Pancreas (tissue), 10 donors: ENCODE measurements around the gene E2F8. TPM values are rescaled to one million over a fixed set of nuclear protein-coding genes. Genes with fewer than 3 reads are reported as not detected.

Source experiments
- ATAC-seq, 4 donors: fragments of 200-7000 bp; cut with Tn5 transposase; one replicate each; pipeline versions ENCODE4 v1.8.0 to v1.9.1; 2020; ENCODE audit warnings: mild to moderate bottlenecking in 4 of 4, moderate library complexity in 4 of 4
- DNase-seq, 6 donors: peaks; one replicate each; pipeline ENCODE4 v3.0.0-alpha.2; 2020
- FAIRE-seq: peaks from 2 replicates; lab custom pipeline; 2012; peaks lifted over from hg19 to GRCh38; lab: Jason Lieb, UNC
- H3K27ac ChIP-seq, 4 donors: fragments of 200-600 bp; sonication (generic); 1 replicate in 3 of 4; 2 replicates in 1 of 4; pipeline versions ENCODE4 v1.5.0 to v1.8.0; 2020
- H3K27me3 ChIP-seq, 4 donors: fragments of 200-600 bp; one replicate each; pipeline ENCODE4 v1.8.0; 2021
- H3K36me3 ChIP-seq, 3 donors: fragments of 200-600 bp; sonication (generic) in 1 of 3; one replicate each; pipeline versions ENCODE4 v1.5.0 to v1.8.0; 2020 to 2021
- H3K4me1 ChIP-seq, 3 donors: fragments of 200-600 bp; one replicate each; pipeline ENCODE4 v1.8.0; 2021
- H3K4me3 ChIP-seq, 4 donors: fragments of 200-600 bp; sonication (generic) in 2 of 4; one replicate each; pipeline versions ENCODE4 v1.5.0 to v1.8.0; 2020 to 2021
- H3K9me3 ChIP-seq, 4 donors: fragments of 200-600 bp; one replicate each; pipeline ENCODE4 v1.8.0; 2021
- CTCF ChIP-seq, 4 donors: fragments of 200-600 bp; sonication (generic) in 3 of 4; IDR thresholded peaks; one replicate each; pipeline versions ENCODE4 v1.5.0 to v1.8.0; 2021; ENCODE audit warnings: antibody characterized with exemption in 4 of 4
- WGBS, 2 donors: extraction: QIAGEN DNeasy Blood & Tissue Kit; methylation state at CpG; one replicate each; pipeline ENCODE4 v1.1.7; 2013; 5-methylcytosine and 5-hydroxymethylcytosine counted together
- intact Hi-C, 3 donors: fragments of 100-400 bp; cut with DNase I; formaldehyde crosslinking; loops; one replicate each; pipeline versions ENCODE4 v1.11.1 to v1.14.2; 2022
- polyA plus RNA-seq, 2 donors: library from polyadenylated mRNA; stranded (reverse); fragments of 200-250 nt; gene quantifications; one replicate each; pipeline ENCODE4 v1.2.3, GENCODE V29; 2013
- total RNA-seq, 6 donors: library from RNA; stranded (reverse); fragmentation: NEBNext Ultra II Directional in 4 of 6; extraction: Animal tissue kit (Norgen Biotek cat#: 25700) in 4 of 6; gene quantifications; one replicate each; pipeline versions ENCODE4 v1.2.1 to v1.2.4, GENCODE V29; 2021 to 2023
- donor health status: healthy with polysubstance abuse.
- donor health status: DM: no; HTN: no; CAD: no; lungs with moderate emphysema.
- donor health status: DM: no; HTN: no; CAD: no.
- donor health status: control.
- donor health status: control.
- donor health status: Bipolar disorder and iron deficiency.
- donor health status: DM: yes; HTN: yes; CAD: no.
- donor health status: DM: no; HTN: no; CAD: no.
- donor health status: DM: no; HTN: no; CAD: no.
- donor health status: DM: yes; HTN: yes; CAD: no.

E2F8 gene
- total and polyA plus RNA-seq, 8 donors: 0.06 to 0.44 (median 0.15) TPM; not detected in 5

GRCh38 chr11:19181531-19182261 lies 59.0 kb downstream of the E2F8 start:
- H3K4me1 ChIP-seq: no peaks in the 10 kb centered on the region
- no peak for TF ChIP-seq CTCF (IDR thresholded peaks at IDR 0.05)
- no peak for FAIRE-seq
- no peak for DNase-seq
- no peaks in the 10 kb centered on the region for H3K9me3 ChIP-seq
- H3K27me3 ChIP-seq: no peaks in the 10 kb centered on the region
- ATAC-seq: no peak
- H3K4me3 ChIP-seq: no peak overlapping the region
- H3K36me3 ChIP-seq: peaks cover 0 to 4% (median 0%) of the 10 kb centered on the region in 3 donors
- intact Hi-C loops: no loop called here
- 77 to 85% methylated on average over 5 of the region's 5 CpGs for WGBS, 2 donors
- H3K27ac ChIP-seq: no peak overlapping the region

- Histone ChIP-seq H3K36me3 (peaks cover 0 to 22% (median 9%) of the 10 kb centered on the region in 3 donors), H3K4me1 (no peaks in the 10 kb centered on the region), H3K9me3 (no peaks in the 10 kb centered on the region), H3K27ac (no peak overlapping the region), H3K27me3 (no peaks in the 10 kb centered on the region), H3K4me3 (no peak overlapping the region)
- 60 to 69% methylated on average over 2 of the region's 2 CpGs for WGBS, 2 donors
- FAIRE-seq (no peak), DNase-seq (no peak), ATAC-seq (no peak)
- intact Hi-C loops: no loop called here
- TF ChIP-seq CTCF (IDR thresholded peaks at IDR 0.05): no peak
These were observed 64.0 kb downstream of the E2F8 start for GRCh38 chr11:19176629-19177186.

Other genes with a start within 250 kb of the E2F8 start
- gene MRGPRX2, start 180.2 kb downstream of the E2F8 start, total RNA-seq: under 1 TPM in 1 of 6 donors, not detected in 5; 0.09 TPM
- gene MRGPRX2, start 180.2 kb downstream of the E2F8 start, polyA plus RNA-seq: under 1 TPM in 1 of 2 donors, not detected in 1; 0.05 TPM
- gene ZDHHC13, start 123.8 kb downstream of the E2F8 start, total RNA-seq: 10 to 100 TPM in 1 of 6 donors, 1 to 10 TPM in 5; 4.5 to 11.2 (median 6.9) TPM
- 10 to 100 TPM in 1 of 2 donors, 1 to 10 TPM in 1; 7.1 to 11.5 TPM for gene ZDHHC13, start 123.8 kb downstream of the E2F8 start, polyA plus RNA-seq
- 1 to 10 TPM in 1 of 6 donors, not detected in 5; 1.1 TPM for gene CSRP3, start 39.0 kb downstream of the E2F8 start, total RNA-seq
- gene CSRP3, start 39.0 kb downstream of the E2F8 start, polyA plus RNA-seq: under 1 TPM; 0.19 to 0.26 TPM